GM19035 (cell line): ENCODE measurements around the gene MBP.

Source experiments
- ATAC-seq: cut with Tn5 transposase; IDR thresholded peaks from one replicate; pipeline ENCODE4 v1.9.1; 2021; ENCODE audit not compliant: unreplicated experiment

Gene MBP

GRCh38 chr18:77151033-77151771 is 18.6 kb upstream of the MBP start:
- no peak for ATAC-seq

- no peak for ATAC-seq
Measured at GRCh38 chr18:77150588-77150987, 18.0 kb upstream of the MBP start.

GRCh38 chr18:77148289-77148688 is 15.7 kb upstream of the MBP start:
- no peak for ATAC-seq

- ATAC-seq = no peak
Measured at GRCh38 chr18:77147418-77147852, 14.9 kb upstream of the MBP start.

- ATAC-seq = no peak
Measured at GRCh38 chr18:77146249-77147080, 13.9 kb upstream of the MBP start.

- ATAC-seq = no peak
Measured at GRCh38 chr18:77145364-77145901, 12.8 kb upstream of the MBP start.

GRCh38 chr18:77144451-77145118 is 12.0 kb upstream of the MBP start:
- no peak for ATAC-seq

GRCh38 chr18:77144046-77144445 is 11.5 kb upstream of the MBP start:
- ATAC-seq = no peak

GRCh38 chr18:77143196-77143595 is 10.6 kb upstream of the MBP start:
- no peak for ATAC-seq

- no peak for ATAC-seq
Measured at GRCh38 chr18:77141401-77142118, 9.0 kb upstream of the MBP start.

- no peak for ATAC-seq
Measured at GRCh38 chr18:77140439-77141109, 8.0 kb upstream of the MBP start.

- ATAC-seq = no peak
Measured at GRCh38 chr18:77140030-77140429, 7.4 kb upstream of the MBP start.

- ATAC-seq = no peak
Measured at GRCh38 chr18:77139619-77140018, 7.0 kb upstream of the MBP start.

GRCh38 chr18:77138270-77138669 is 5.7 kb upstream of the MBP start:
- ATAC-seq = no peak

- ATAC-seq = no peak
Measured at GRCh38 chr18:77137851-77138250, 5.3 kb upstream of the MBP start.

GRCh38 chr18:77136871-77137665 is 4.5 kb upstream of the MBP start:
- ATAC-seq = no peak

GRCh38 chr18:77136076-77136718 is 3.6 kb upstream of the MBP start:
- no peak for ATAC-seq

- ATAC-seq = no peak
Measured at GRCh38 chr18:77135339-77136075, 2.9 kb upstream of the MBP start.
